UCSD-AML1 (cell line): Measurements from ENCODE around the gene DNAJB13.

Experiments used
- DNase-seq: peaks from one replicate; lab custom pipeline; 2025; ENCODE audit not compliant: unreplicated experiment; lab: John Stamatoyannopoulos, UW

DNAJB13 gene

DNA sequence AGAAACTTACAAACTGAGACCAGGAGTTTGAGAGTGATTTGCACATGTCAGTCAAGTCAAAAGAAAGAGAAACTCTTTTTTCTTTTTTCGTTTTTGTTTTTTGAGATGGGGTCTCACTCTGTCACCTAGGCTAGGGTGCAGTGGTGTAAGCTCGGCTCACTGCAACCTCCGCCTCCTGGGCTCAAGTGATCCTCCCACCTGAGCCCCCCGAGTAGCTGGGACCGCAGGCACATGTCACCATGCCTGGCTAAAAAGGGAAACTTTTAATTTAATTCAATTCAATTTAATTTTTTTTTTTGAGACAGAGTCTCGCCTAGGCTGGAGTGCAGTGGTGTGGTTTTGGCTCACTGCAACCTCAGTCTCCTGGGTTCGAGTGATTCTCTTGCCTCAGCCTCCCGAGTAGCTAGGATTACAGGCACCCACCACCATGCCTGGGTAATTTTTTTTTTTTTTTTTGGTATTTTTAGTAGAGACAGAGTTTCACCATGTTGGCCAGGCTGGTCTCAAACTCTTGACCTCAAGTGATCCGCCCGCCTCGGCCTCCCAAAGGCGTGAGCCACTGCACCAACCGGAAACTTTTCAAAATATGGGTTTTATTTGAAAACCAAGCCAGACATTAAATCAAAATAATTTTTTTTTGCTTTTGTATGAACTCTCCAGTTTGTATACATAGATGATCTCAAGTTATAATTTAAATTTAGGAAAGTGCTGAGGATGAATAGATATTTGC is 48.2 kb downstream of the DNAJB13 start:
- DNase-seq, result no peak

DNA sequence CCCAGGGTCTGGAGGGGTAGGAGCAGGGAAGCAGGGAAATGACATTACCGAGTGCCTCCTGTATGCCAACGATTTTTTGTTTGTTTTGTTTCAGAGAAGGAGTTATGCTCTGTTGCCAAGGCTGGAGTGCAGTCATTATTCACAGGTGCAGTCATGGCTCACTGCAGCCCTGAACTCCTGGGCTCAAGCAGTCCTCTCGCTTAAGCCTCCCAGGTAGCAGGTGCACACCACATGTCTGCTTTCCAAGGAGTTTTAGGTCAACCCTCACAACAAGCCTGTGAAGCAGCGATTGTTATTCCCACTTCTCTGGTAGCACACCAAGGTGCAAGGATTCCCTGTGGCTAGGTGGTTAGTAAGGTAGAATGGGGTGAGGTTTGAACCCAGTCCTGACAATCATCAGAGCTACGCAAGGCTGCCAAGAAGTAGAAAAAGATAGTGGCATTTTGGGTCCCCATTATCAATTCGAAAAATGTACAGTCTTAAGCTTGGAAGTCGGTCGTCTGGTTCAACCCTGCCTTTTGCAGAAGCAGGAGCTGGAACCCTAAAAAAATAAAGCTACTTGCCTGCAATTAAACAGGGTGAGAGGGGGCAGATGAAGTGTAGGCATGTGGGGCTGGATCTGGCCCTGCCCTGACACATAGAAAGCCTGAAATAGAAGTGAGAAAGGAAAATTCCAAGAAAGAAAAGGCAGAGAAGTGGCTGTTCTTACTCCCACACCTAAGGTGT is 48.9 kb downstream of the DNAJB13 start:
- DNase-seq, result no peak

DNA sequence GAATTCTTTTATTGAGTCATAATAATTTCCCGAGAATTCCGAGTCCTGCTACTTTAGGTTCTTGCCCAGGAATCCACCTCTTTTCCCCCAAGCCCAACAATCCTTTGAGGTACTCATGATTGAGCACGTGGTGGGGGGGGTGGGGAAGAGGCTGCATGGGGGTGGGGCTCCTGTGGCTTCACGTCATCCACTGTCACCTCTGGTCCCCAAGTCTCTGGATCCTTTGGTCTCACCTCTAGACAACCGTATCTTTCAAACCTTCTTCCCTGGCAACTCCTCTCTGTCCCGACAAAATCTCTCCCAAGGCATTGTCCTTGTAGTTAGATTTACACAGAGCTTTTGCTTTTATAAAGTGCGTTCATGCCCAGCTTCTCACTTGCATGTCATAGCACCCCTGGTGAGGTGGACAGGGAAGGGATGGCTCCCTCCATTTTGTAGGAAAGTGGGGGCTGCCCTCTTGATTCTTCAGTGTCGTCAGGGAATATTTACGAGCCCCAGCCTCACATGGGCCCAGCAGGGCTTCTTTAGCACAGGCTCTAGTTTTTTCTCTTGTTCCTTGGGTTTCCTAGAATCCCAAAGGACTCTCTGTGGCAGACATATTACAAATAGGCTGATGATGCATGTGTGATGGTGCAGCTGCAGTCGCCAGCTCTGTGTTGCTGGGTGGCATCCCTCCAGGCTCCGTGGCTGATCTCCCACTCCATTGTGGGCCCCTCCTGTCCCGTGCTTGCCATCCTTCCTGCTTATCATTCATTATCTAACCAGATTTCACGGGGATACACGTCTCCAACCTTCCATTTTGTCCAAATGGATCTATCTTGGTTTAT is 49.7 kb downstream of the DNAJB13 start:
- no peak for DNase-seq

DNA sequence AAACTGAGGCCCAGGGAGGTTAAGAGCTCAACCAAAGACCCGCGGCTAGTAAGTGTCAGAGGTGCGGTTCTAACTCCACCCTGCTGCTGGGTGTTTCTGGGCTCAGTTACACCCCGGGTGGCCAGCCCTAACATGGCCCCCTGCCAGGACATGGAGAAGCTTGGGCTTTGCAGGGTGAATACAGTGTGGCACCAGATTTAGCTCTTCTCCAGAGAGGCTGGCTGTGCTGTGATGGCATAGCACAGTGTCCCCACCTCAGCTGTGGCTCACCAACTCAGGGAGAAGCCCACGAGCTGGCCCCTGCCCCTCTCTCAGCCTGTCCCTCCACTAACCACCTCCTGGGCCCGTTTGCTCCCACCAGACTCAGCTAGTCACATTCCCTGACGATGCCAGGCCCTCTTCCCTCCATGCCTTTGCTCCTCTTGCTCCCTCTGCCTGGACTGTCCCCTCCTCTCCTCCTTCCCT is 51.0 kb downstream of the DNAJB13 start:
- DNase-seq, result no peak

DNA sequence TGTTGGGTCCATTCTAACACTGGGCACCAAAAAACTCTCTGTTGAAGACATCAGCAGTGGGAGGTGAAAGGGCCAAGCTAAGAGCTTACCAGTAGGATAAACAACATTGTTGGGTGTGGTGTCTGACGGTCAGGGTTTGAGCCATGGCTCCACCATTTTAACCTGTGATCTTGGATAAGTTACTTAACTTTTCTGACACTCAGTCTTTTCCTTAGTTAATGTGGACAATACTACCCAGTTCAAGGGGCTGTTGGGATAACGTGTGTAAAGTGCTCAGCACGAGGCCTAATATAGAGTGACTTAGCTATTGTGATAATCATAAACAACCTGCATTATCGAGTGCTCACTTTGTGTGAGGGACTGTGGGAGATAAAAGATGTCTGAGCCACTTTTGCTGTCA is 52.0 kb downstream of the DNAJB13 start:
- DNase-seq, result no peak

DNA sequence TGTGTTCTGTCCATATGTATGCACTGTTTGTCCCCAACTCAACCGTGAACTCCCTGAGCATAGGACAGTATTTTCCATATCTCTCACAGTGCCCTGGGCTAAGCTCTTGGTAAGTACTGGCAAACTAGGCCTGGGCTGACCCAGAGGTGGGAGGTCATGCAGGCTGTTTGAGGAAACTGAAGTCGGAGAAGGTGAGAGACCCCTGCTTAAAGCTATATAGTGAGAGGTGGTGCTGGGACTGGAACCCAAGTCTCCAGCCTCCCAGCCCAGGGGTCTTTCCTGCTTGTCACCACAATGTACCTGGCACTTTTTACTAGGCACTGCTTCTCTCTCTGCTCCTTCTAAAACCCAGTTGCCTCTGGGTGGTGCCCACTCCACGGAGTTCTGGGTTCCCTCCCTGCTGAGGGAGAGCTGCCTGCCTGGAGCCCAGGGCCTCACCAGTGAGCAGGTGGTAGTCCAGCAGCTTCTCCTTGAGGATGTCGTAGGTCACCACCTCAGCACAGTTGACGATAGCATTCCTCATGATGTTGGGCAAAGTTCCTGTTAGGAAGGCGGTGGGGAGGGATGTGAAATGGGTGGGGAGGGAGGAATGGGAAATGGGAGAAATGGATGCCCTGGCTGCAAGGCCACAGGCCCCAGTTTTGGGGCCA is 53.3 kb downstream of the DNAJB13 start:
- no peak for DNase-seq

DNA sequence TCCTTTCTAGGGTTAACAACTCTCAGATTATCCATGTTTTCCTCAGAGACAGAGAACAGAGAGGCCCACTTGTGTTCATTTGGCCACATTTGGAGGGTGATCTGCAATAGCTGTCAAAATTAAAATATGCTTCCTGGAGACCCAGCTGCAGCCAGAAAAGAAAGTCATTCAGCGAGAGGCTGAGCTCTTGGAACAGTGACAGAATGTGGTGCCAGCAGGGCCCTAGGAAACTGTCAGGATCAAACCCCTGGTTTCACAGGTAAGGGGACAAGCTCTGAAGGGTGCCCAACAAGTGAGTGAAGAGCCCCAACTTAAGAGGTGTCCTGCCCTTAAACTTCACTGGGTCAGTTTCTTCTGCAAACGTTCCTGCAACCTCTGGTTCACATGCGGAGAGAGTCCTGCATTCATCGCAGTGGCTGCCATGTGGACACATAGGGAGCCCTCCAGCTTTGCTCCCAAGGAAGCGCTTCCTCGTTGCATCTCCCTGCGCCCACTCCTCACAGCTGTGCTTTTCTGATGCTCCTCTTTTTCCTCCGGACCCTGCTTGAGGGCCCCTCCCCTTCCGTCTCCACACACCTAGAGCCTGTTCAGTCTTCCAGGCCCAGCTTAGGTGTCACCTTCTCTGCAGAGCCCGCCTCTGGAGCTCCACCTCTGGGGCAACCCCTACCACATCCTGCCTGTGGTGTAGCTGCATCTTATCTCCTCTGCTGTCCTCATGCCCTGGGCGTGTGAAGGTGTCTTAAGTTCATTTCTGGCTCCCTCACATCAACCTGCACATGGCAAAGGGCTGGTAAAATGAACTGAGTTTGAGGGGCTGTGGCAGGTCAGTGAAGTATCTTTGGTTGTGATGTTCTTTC is 54.2 kb downstream of the DNAJB13 start:
- no peak for DNase-seq

DNA sequence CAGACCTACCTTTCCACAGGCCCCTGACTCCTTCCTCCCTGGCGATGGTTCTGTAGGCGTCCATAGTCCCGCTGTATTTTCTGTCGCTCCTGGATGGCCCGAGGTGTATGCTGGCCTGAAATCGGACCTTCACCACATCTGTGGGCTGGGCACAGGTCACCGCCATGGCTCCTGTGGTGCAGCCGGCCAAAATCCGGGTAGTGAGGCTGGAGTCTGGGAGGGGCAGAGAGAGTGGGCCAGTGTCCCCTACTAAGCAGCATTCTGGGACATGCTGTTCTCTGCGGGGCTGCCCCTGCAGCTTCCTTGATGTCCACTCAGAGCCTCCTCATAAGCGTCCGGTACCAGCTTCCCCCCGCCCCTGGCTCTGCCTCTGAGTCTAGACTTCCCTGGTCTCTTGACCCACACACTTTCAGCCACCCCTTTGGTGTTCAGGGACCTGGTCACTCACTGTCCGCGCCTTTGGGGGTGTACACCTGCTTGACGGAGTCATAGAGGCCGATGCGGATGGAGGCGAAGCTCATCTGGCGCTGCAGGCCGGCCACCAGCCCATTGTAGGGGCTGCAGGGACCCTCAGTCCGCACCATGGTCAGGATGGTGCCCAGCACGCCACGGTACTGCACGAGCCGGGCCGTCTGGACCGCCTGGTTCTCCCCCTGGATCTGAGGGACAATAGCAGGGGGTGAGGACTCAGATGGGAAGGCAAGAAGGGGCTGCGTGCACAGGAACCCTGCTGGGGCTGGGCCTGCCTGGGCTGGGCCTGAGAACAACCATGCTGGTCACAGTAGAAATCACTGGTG is 55.1 kb downstream of the DNAJB13 start:
- no peak for DNase-seq

DNA sequence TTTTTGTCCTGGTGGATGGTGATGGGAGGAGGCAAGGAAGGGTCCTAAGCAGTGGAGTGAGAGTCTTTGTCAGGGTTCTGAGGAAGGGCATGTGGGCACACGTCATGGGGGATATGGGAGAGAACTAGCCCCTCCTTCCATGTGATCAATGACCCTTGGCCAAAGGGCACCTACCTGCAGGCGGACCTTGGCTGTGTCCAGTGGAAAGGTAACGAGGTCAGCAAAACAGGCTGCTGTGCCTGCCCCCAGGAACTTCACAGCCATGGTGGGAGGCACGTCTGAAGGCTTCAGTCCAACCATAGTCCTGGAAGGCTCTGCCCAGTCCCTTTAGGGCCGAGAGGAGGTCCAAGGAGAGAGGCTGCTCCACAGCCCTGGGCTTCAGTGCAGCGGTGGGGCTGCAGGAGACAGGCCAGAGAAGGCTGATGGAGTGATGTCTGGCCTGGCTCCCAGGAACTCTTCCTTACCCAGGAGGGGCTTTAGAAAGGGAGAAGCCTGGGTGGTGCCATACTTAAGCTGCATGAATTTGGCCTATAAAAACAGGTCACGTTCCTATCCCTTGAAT is 56.0 kb downstream of the DNAJB13 start:
- DNase-seq, result no peak

DNA sequence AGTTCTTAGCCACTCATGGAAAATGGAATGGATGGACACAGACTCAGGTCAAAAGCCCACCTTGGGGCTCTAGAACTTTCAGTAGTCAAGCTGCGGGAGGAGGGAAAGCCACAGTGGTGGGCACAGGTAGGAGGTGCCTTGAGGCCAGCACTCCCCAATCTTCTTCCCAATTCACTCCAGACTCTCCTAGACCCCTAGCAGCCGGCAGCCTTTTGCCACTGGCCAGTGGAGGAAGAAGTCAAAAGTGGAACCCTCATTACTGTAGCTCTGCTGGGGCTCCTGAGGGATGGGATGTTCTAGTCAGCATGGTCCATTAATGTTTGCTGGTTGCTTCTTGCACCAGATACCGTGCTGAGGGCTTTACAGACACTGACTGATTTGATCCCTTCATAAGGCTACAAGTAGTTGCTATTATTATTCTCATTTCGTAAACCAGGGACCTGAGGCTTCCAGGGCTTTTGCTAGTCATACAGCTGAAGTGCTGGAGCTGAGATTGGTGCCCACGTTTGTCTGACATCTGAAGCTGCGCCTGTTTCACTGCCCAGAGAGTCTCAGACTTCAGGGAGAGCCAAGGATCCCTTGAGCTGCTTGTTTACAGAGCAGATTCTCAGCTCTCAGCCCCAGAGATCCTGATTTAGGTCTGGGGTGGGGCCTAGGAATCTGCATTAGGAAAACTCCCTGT is 57.0 kb downstream of the DNAJB13 start:
- DNase-seq, result no peak

DNA sequence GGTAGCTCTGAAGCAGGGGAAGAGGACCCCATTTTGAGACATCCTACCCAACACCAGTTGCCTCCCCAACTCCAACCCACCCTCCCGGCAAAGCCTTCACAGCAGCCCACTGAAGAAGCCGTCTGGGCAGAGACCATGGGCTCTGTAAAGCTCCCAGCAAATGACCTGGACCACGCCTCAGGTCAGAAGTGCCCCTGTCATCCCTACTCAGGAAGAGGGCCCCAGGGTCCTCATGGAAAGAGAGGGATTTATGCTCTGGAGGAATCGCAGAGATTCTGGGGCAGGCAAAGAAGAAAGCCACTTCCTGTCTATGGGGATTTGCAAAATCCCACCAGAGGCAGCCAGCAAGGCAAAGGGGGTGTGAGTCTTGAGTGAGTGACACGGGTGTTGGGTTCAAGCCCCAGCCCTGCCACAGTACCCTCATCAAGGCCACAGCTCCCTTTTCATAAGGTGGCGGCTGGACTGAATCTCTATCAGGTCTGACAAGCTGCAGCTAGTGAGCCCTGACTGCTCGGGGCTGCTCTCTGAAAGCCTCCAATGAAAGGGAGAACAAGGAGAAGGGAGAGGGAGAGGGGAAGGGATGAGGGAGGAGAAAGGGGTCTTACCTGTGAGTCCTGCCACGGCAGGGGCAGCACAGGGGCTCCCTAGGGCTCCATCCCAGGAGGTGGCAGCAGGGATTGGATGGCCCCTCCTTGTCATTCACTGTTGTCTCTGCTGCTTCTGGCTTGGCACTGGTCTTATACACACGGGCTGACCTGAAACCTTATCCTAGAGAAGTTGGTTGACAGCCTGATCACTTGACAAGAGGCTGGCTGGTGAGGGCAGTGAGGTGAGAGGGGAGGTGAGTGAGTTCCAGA is 57.8 kb downstream of the DNAJB13 start, which contains the start of gene UCP3:
TSS of gene UCP3 (minus strand) at position 713 of the 857 bp plus-strand sequence. CDS start 2,043 bp downstream, outside the sequence.
- DNase-seq, result no peak

DNA sequence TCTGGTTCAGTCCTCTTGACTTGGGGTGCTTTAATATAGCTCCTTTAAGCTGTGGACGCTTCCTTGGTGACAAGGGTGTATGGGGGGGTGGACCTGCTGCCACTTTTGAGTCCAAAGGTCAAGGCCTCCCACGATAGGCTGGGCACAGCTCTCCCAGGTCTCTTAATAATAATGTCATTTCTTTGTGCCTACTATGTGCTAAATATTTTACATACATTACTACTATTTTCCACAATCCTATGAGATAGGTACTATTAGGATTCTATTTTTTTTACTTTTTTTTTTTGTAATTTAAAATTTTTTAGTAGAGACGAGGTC is 58.4 kb downstream of the DNAJB13 start:
- no peak for DNase-seq

DNA sequence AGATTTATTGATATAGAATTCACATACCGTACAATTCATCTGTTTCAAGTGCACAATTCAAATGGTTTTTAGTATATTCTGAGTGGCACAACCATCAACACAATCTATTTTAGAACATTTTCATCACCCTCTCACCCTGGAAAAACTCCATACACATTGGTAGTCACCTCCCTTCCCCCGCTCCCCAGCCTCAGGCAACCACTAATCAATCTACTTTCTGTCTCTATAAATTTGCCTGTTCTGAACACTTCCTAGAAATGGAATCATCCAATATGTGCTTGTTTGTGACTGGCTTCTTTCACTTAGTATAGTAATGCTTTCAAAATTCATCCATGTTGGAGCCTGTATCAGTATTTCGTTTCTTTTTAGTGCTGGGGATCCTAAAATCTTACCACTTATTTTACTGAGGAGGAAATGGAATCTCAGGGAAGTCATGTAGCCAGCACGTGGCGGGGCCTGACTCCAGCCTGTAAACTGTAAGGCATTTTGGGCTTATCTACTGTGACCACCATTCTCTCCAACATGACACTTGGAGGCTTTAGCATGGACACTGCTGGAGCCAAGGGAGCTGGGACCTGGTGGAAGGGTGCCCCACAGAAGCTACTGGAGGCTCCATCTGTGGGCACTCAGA is 59.0 kb downstream of the DNAJB13 start:
- no peak for DNase-seq

DNA sequence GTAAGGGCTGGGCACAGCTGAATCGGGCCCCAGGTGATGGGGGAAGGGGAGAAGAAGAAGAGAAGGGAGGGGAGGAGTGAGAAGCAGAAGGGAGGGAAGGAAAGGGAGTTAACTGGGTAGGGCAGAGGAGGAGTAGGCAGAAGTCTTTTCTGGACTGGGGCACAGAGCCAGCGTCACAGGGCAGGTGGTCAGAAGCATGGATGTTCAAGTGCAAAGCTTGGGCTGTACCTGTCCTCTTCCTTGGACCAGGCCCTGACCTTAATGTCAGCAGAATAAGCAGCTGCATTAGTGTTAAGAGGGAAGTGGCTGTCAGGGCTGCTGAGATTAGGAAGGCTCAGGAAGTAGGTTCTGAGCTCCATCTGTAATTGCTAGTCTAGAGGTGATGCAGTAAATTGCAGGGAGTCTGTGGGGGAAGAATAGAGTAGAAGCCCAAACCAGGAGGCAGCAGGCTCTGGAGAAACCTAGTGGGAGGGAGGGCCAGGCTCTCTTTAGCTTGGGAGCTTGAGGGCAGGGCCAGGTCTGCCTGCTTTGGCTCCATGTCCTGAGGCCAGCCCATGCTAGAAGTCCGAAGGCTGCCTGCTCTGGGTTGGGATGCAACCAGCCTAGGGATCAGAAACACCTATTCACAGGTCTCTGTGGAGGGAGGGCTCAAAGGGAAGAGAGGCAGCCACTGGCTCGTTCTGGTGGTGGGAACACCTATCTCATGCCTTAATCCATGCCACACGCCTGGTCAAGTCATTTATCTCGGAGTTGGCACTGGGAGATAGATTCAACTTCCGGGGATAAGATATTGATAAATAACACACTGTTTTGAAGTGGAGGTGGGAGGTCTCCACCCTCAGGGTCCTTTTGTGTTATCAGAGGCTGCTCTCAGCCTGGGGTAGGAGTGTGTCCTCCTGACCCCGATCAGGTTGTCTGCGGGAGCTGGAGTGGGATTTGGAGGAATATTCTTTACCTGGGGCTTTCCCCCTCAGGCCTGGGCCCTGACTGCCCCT is 59.8 kb downstream of the DNAJB13 start:
- DNase-seq, result no peak

DNA sequence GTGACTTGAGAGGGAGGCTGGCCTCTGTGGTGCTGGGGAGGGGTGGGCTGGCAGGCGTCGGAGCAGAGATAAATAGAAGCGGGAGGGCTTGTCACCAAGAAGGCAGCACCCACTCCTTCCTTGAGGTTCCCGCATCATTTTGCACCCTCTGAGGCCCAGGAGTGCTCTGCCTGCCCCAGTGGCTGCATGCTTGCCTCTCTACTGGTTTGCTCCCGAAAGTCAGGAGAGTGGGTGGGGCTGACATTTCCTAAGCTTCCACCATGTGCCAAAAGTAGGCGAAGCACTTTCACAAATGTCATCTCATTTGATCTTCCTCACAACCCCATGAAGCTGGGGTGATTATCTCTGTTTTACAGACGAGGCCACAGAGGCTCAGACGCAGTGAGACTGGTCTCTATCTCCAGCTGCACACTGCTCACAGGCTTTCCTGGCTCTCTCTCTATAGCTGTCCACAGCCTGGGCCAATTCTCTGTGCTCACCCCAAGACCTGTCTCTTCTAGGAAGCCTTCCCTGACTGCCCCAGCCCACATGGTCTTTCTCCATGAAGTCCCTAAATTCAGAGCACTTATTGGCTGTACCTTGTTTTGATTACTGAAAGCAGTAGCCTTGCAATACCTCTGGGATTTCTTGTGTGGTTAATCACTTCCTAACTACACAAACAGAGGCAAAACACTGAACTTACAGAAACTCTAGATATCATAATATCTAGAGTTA is 60.7 kb downstream of the DNAJB13 start:
- DNase-seq, result peak; percentile 53
